Measurements from ENCODE around the gene ATP9B.

Gene ATP9B

DNA sequence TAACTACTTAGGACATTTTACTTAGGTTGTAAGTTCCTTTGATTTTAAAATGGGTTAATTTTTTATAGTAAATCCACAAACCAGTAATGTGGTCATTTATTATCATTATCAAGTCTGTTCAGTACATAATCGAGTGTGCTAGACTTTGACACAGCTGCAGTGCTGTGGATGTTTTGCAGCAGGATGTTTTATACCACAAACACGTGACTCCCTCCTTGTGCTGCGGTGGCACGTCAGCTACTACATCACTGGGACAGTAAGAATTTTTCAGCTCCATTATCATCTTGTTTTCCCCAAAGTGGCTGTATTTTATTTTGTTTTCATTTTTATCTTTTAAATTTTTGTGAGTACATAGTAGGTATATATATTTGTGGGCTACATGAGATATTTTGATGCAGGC, 70.0 kb downstream of the ATP9B start:
- no peak overlapping the region for H3K27ac ChIP-seq (ENCODE audit: low read depth, low read length)
- H2BK5ac ChIP-seq (ENCODE audit: low read length), result no peak overlapping the region
- no peak overlapping the region for H3K4me3 ChIP-seq (ENCODE audit: low read length)
- no peak overlapping the region for H4K5ac ChIP-seq (ENCODE audit: low read length)
- H3K4ac ChIP-seq (ENCODE audit: low read depth, low read length), result no peak overlapping the region
- no peaks in the 10 kb centered on the region for H3K27me3 ChIP-seq (ENCODE audit: insufficient read depth, low read length, poor library complexity)
- no peaks in the 10 kb centered on the region for H3K79me2 ChIP-seq (ENCODE audit: control insufficient read depth, insufficient read depth, low read length)
- no peak overlapping the region for H2BK15ac ChIP-seq (replicated peaks; ENCODE audit: low read depth)
- WGBS (ENCODE audit: extremely low coverage, insufficient coverage, low lambda C conversion rate), result no CpG with 5 or more reads among the region's 4 CpGs
- H3K4me2 ChIP-seq (ENCODE audit: low read length), result no peak overlapping the region
- H4K8ac ChIP-seq (ENCODE audit: low read depth, low read length), result no peak overlapping the region
- no peak overlapping the region for H3K23ac ChIP-seq (ENCODE audit: low read length)
- no peaks in the 10 kb centered on the region for H3K36me3 ChIP-seq (ENCODE audit: control insufficient read depth, insufficient read depth, low read length)
- no peak for DNase-seq
- H3K18ac ChIP-seq (ENCODE audit: low read length), result no peak overlapping the region
- H2BK120ac ChIP-seq (ENCODE audit: low read depth, low read length), result no peak overlapping the region
- no peak overlapping the region for H3K9ac ChIP-seq (ENCODE audit: low read length)
- no peaks in the 10 kb centered on the region for H3K79me1 ChIP-seq (ENCODE audit: low read length)
- no peak overlapping the region for H2AK5ac ChIP-seq (ENCODE audit: low read length)
- H3K56ac ChIP-seq (ENCODE audit: low read length), result no peak overlapping the region
- no peaks in the 10 kb centered on the region for H3K4me1 ChIP-seq (ENCODE audit: control insufficient read depth, low read depth, low read length)

DNA sequence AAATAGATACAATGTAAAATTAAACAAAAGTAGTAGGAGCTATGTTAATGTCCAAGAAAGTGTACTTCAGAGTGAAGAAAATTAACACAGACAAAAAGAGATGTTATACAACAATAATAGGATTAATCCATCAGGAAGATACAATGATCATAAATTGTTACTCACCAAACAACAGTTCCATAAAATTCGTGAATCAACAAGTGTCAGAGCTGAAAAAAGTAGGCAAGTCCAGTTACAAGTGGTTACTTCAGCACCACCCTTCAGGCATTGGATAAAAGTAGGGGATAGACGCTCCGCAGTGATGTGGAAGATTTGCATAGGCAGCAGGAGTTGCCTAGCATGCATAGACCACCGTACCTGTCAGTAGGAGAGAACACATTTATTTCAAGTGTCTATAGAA, 77.8 kb downstream of the ATP9B start:
- Histone ChIP-seq H3K79me1 (ENCODE audit: low read length) (no peaks in the 10 kb centered on the region), H4K8ac (ENCODE audit: low read depth, low read length) (no peak overlapping the region), H3K27ac (ENCODE audit: low read depth, low read length) (no peak overlapping the region), H2BK15ac (replicated peaks; ENCODE audit: low read depth) (no peak overlapping the region), H3K4me1 (ENCODE audit: control insufficient read depth, low read depth, low read length) (no peaks in the 10 kb centered on the region), H3K4me3 (ENCODE audit: low read length) (no peak overlapping the region), H3K23ac (ENCODE audit: low read length) (no peak overlapping the region), H3K27me3 (ENCODE audit: insufficient read depth, low read length, poor library complexity) (no peaks in the 10 kb centered on the region), H3K56ac (ENCODE audit: low read length) (no peak overlapping the region), H3K4ac (ENCODE audit: low read depth, low read length) (no peak overlapping the region), H2BK120ac (ENCODE audit: low read depth, low read length) (no peak overlapping the region), H3K4me2 (ENCODE audit: low read length) (no peak overlapping the region), H2BK5ac (ENCODE audit: low read length) (no peak overlapping the region), H2AK5ac (ENCODE audit: low read length) (no peak overlapping the region), H3K9ac (ENCODE audit: low read length) (no peak overlapping the region), H3K18ac (ENCODE audit: low read length) (no peak overlapping the region), H3K36me3 (ENCODE audit: control insufficient read depth, insufficient read depth, low read length) (no peaks in the 10 kb centered on the region), H3K79me2 (ENCODE audit: control insufficient read depth, insufficient read depth, low read length) (no peaks in the 10 kb centered on the region), H4K5ac (ENCODE audit: low read length) (no peak overlapping the region)
- DNase-seq, result no peak
- WGBS (ENCODE audit: extremely low coverage, insufficient coverage, low lambda C conversion rate), result no CpG with 5 or more reads among the region's 4 CpGs

DNA sequence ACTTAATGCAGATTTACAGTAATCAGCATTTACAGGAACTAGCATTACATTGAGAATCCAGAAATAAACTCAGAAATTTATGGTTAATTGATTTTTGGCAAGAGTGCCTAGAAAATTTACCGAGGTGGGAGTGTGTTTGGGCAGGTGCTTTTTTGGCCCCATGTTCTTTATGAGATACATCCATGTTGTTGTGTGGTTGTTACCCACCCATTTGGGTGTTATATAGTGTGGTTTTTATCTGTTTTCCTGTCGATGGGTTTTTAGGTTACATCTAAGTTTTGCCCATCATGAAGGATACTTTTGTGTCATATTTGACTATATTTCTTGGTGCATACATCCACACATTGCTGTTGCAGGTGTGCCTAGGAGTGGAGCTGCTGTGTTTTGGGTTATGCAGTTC, 82.0 kb downstream of the ATP9B start:
- Histone ChIP-seq H3K23ac (ENCODE audit: low read length) (no peak overlapping the region), H3K9ac (ENCODE audit: low read length) (no peak overlapping the region), H3K4me3 (ENCODE audit: low read length) (no peak overlapping the region), H3K4ac (ENCODE audit: low read depth, low read length) (no peak overlapping the region), H3K4me1 (ENCODE audit: control insufficient read depth, low read depth, low read length) (no peaks in the 10 kb centered on the region), H3K18ac (ENCODE audit: low read length) (no peak overlapping the region), H2BK15ac (replicated peaks; ENCODE audit: low read depth) (no peak overlapping the region), H2AK5ac (ENCODE audit: low read length) (no peak overlapping the region), H4K5ac (ENCODE audit: low read length) (no peak overlapping the region), H2BK120ac (ENCODE audit: low read depth, low read length) (no peak overlapping the region), H3K4me2 (ENCODE audit: low read length) (no peak overlapping the region), H2BK5ac (ENCODE audit: low read length) (no peak overlapping the region), H3K27me3 (ENCODE audit: insufficient read depth, low read length, poor library complexity) (no peaks in the 10 kb centered on the region), H3K79me2 (ENCODE audit: control insufficient read depth, insufficient read depth, low read length) (no peaks in the 10 kb centered on the region), H4K8ac (ENCODE audit: low read depth, low read length) (no peak overlapping the region), H3K27ac (ENCODE audit: low read depth, low read length) (no peak overlapping the region), H3K56ac (ENCODE audit: low read length) (no peak overlapping the region), H3K36me3 (ENCODE audit: control insufficient read depth, insufficient read depth, low read length) (no peaks in the 10 kb centered on the region), H3K79me1 (ENCODE audit: low read length) (no peaks in the 10 kb centered on the region)
- no peak for DNase-seq
- WGBS (ENCODE audit: extremely low coverage, insufficient coverage, low lambda C conversion rate), result no CpG with 5 or more reads among the region's 2 CpGs

DNA sequence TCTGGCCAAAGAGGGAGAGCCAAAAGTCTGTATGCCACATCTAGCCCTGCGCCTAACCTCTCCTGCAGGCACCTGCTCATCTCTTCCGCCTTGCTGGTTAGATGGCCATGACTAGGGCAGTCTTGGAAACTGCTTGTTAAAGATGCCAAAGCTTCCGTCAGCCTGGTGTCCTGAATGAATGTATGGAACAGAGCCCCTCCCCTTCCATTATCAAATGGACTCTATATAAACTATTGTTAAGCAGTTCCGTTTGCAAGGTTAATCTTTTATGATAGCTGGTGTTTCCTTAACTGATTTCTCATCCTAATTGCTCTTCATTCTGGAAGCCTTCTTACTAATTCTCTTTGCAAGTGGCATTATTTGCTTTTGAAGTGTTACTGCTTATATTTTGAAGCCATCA, 87.1 kb downstream of the ATP9B start:
- Histone ChIP-seq H3K27ac (ENCODE audit: low read depth, low read length) (no peak overlapping the region), H3K56ac (ENCODE audit: low read length) (no peak overlapping the region), H2BK15ac (replicated peaks; ENCODE audit: low read depth) (no peak overlapping the region), H3K4me3 (ENCODE audit: low read length) (no peak overlapping the region), H3K4me1 (ENCODE audit: control insufficient read depth, low read depth, low read length) (no peaks in the 10 kb centered on the region), H3K27me3 (ENCODE audit: insufficient read depth, low read length, poor library complexity) (no peaks in the 10 kb centered on the region), H4K5ac (ENCODE audit: low read length) (no peak overlapping the region), H2BK5ac (ENCODE audit: low read length) (no peak overlapping the region), H2BK120ac (ENCODE audit: low read depth, low read length) (no peak overlapping the region), H3K18ac (ENCODE audit: low read length) (no peak overlapping the region), H3K9ac (ENCODE audit: low read length) (no peak overlapping the region), H3K36me3 (ENCODE audit: control insufficient read depth, insufficient read depth, low read length) (no peaks in the 10 kb centered on the region), H3K4ac (ENCODE audit: low read depth, low read length) (no peak overlapping the region), H4K8ac (ENCODE audit: low read depth, low read length) (no peak overlapping the region), H2AK5ac (ENCODE audit: low read length) (no peak overlapping the region), H3K79me1 (ENCODE audit: low read length) (no peaks in the 10 kb centered on the region), H3K23ac (ENCODE audit: low read length) (no peak overlapping the region), H3K4me2 (ENCODE audit: low read length) (no peak overlapping the region), H3K79me2 (ENCODE audit: control insufficient read depth, insufficient read depth, low read length) (no peaks in the 10 kb centered on the region)
- no peak for DNase-seq
- no CpG with 5 or more reads among the region's 4 CpGs for whole genome bisulfite sequencing (ENCODE audit: extremely low coverage, insufficient coverage, low lambda C conversion rate)

DNA sequence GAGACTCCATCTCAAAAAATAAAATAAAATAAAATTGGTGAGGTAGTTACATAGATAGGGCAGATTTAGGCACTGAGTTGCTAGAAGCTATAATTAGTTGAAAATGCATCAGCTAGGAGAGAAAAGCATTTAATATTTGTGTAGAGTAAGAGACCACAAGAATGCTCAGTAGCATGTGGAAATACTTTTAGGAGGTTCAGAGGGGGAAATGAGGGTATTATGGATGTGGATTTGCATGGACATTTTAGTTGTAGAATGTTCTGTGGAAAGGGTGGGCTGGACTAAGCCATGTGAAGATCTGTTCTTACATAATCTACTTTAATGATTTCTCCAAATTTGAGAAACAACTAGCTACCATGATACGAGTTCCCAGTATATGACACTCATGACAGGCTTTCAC, 95.5 kb downstream of the ATP9B start:
- H3K79me1 ChIP-seq (ENCODE audit: low read length), result no peaks in the 10 kb centered on the region
- no peak overlapping the region for H3K56ac ChIP-seq (ENCODE audit: low read length)
- no peak overlapping the region for H4K8ac ChIP-seq (ENCODE audit: low read depth, low read length)
- WGBS (ENCODE audit: extremely low coverage, insufficient coverage, low lambda C conversion rate), result no CpG with 5 or more reads among the region's 1 CpG
- H3K23ac ChIP-seq (ENCODE audit: low read length), result no peak overlapping the region
- H3K27me3 ChIP-seq (ENCODE audit: insufficient read depth, low read length, poor library complexity), result no peaks in the 10 kb centered on the region
- no peak overlapping the region for H3K27ac ChIP-seq (ENCODE audit: low read depth, low read length)
- H2AK5ac ChIP-seq (ENCODE audit: low read length), result no peak overlapping the region
- no peaks in the 10 kb centered on the region for H3K36me3 ChIP-seq (ENCODE audit: control insufficient read depth, insufficient read depth, low read length)
- no peak overlapping the region for H3K4ac ChIP-seq (ENCODE audit: low read depth, low read length)
- H2BK15ac ChIP-seq (replicated peaks; ENCODE audit: low read depth), result no peak overlapping the region
- H3K79me2 ChIP-seq (ENCODE audit: control insufficient read depth, insufficient read depth, low read length), result no peaks in the 10 kb centered on the region
- H3K4me3 ChIP-seq (ENCODE audit: low read length), result no peak overlapping the region
- H3K9ac ChIP-seq (ENCODE audit: low read length), result no peak overlapping the region
- no peak overlapping the region for H3K4me2 ChIP-seq (ENCODE audit: low read length)
- no peaks in the 10 kb centered on the region for H3K4me1 ChIP-seq (ENCODE audit: control insufficient read depth, low read depth, low read length)
- no peak overlapping the region for H3K18ac ChIP-seq (ENCODE audit: low read length)
- no peak for DNase-seq
- no peak overlapping the region for H4K5ac ChIP-seq (ENCODE audit: low read length)
- no peak overlapping the region for H2BK120ac ChIP-seq (ENCODE audit: low read depth, low read length)
- H2BK5ac ChIP-seq (ENCODE audit: low read length), result no peak overlapping the region

DNA sequence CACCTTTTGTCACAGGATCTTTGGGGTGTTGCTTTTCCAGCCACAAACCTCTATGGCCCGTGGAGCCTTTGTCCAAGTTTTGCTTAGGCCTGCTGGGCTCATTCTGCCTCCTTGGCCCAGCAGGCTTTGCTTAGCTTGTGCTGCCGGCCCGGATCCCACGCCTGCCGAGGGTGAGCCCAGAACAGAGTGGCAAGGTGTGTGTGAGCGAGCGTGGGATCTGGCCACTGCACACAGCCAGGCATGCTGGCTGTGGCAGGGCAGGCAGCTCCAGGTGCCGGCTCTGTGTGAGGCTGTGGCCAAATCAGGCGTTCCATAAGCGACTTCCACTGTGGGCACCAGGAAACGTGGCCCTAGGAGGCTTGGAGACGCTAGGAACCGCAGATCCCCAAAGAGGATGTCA, 97.5 kb downstream of the ATP9B start:
- H3K4me3 ChIP-seq (ENCODE audit: low read length), result no peak overlapping the region
- no peak overlapping the region for H3K56ac ChIP-seq (ENCODE audit: low read length)
- no CpG with 5 or more reads among the region's 13 CpGs for WGBS (ENCODE audit: extremely low coverage, insufficient coverage, low lambda C conversion rate)
- no peak overlapping the region for H3K4ac ChIP-seq (ENCODE audit: low read depth, low read length)
- no peak overlapping the region for H2AK5ac ChIP-seq (ENCODE audit: low read length)
- no peaks in the 10 kb centered on the region for H3K27me3 ChIP-seq (ENCODE audit: insufficient read depth, low read length, poor library complexity)
- H4K8ac ChIP-seq (ENCODE audit: low read depth, low read length), result no peak overlapping the region
- H3K79me1 ChIP-seq (ENCODE audit: low read length), result no peaks in the 10 kb centered on the region
- H2BK120ac ChIP-seq (ENCODE audit: low read depth, low read length), result no peak overlapping the region
- H4K5ac ChIP-seq (ENCODE audit: low read length), result no peak overlapping the region
- no peaks in the 10 kb centered on the region for H3K79me2 ChIP-seq (ENCODE audit: control insufficient read depth, insufficient read depth, low read length)
- no peak overlapping the region for H3K4me2 ChIP-seq (ENCODE audit: low read length)
- H3K18ac ChIP-seq (ENCODE audit: low read length), result no peak overlapping the region
- H3K4me1 ChIP-seq (ENCODE audit: control insufficient read depth, low read depth, low read length), result no peaks in the 10 kb centered on the region
- no peak overlapping the region for H2BK5ac ChIP-seq (ENCODE audit: low read length)
- H3K36me3 ChIP-seq (ENCODE audit: control insufficient read depth, insufficient read depth, low read length), result no peaks in the 10 kb centered on the region
- no peak overlapping the region for H3K9ac ChIP-seq (ENCODE audit: low read length)
- H3K27ac ChIP-seq (ENCODE audit: low read depth, low read length), result no peak overlapping the region
- H3K23ac ChIP-seq (ENCODE audit: low read length), result no peak overlapping the region
- no peak for DNase-seq
- H2BK15ac ChIP-seq (replicated peaks; ENCODE audit: low read depth), result no peak overlapping the region
